Left kidney (tissue), 2 donors: ENCODE results near the gene SIRT6. TPM values are rescaled to one million over a fixed set of nuclear protein-coding genes. Genes with fewer than 3 reads are reported as not detected.
"Not testable (repeated sequence)": the region's sequence is repeated elsewhere in the genome, so short reads cannot be mapped to it uniquely, and the experiment has no call there.

Experiments used
- DNase-seq: peaks from one replicate; pipeline ENCODE4 v3.0.0-alpha.2; 2013
- polyA plus RNA-seq: library from polyadenylated mRNA; unstranded; fragments of 120-200 nt; gene quantifications from one replicate; pipeline ENCODE4 v1.2.1, GENCODE V29; 2013; ENCODE audit not compliant: insufficient read length

SIRT6 gene
- polyA plus RNA-seq, 1 donor, result 16.3 TPM

DNA sequence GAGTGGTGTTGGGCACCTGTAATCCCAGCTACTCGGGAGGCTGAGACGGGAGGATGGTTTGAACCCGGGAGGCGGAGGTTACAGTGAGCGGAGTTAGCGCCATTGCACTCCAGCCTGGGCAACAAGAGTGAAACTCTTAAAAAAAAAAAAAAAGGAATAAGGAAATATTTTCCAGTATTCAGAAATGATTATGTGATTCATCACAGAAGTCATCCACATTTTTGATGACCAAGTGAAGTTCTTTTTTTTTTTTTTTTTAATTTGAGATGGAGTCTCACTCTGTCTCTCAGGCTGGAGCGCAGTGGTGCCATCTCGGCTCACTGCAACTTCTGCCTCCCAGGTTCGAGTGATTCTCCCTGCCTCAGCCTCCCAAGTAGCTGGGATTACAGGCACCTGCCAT lies 47.0 kb downstream of the SIRT6 start:
- not testable (repeated sequence) for DNase-seq

DNA sequence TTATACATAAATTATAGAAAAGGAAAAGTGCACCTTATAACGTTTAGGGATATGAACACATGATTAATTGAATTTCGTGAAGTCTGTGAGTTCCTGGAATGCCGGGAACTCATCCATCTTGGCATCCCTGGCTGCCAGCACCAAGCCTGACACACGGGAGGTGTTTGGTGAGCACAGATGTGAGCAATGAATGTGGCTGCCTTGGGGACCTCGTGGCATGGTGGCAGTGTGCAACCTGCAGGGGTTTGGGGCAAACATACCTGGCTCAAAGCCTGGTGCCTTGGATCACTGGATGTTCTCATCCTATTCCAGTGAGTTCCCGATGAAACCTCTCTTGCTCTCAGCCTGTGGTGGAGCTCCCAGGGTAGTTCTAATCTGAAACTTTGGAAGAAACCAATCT lies 48.0 kb downstream of the SIRT6 start:
- DNase-seq, result no peak

DNA sequence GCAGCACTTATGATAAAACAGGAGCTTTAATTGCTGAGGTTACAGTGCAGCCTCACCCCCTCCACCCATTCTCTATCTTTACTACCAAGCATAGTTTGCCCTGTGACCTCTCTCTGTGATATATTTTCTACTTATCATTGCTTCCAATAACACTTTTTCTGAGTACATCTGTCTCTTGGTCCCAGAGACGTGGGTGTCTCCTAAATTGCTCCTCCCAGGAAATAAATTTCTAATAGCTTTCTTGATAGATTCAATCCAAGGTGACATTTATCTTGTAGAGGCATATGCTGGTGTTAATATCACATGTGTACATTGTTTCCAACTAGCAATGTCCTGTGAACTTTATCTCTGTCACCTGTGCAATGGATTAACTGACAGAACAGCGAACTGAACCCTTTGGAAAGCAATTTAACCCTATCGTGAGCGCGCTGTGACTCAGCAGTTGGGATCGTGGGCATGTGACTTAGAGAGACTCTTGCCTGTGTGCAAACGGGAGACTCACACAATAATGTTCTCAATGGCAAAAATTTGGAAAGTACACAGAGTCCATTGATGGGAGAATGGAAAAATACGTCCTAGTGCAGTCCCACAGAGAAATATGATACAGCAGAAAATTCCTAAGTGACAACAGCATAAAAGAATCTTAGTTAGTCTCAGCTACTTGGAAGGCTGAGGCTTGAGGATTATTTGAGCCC lies 51.5 kb downstream of the SIRT6 start:
- no peak for DNase-seq

GRCh38 chr19:4129050-4129449 lies 53.3 kb downstream of the SIRT6 start:
- DNase-seq, result not testable (repeated sequence)

- not testable (repeated sequence) for DNase-seq
These were observed 55.0 kb downstream of the SIRT6 start for GRCh38 chr19:4127322-4127721.

DNA sequence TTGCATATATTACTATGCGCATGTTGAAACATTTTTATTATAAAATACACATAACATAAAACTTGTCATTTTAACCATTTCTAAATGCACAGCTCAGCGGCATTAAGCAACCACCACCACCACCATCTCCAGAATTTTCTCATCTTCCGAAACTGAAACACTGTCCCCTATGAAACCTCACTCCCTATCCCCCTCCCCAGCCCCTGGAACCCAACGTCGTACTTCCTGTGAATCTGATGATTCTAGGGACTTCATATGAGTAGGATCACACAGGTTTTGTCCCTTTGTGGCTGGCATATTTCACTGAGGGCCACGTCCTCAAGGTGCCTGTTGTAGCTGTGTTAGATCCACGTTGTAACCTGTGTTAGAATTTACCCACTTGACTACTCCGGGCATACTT lies 57.7 kb downstream of the SIRT6 start:
- no peak for DNase-seq

Other genes starting within 250 kb of the SIRT6 start
- gene NMRK2, start 249.5 kb downstream of the SIRT6 start, polyA plus RNA-seq, result not detected
- gene DAPK3, start 211.5 kb downstream of the SIRT6 start, polyA plus RNA-seq, result 34.6 TPM
- gene EEF2, start 197.1 kb downstream of the SIRT6 start, polyA plus RNA-seq, result 1,435 TPM
- gene PIAS4, start 174.8 kb downstream of the SIRT6 start, polyA plus RNA-seq, result 32.6 TPM
- gene ZBTB7A, start 115.7 kb downstream of the SIRT6 start, polyA plus RNA-seq, result 7.9 TPM
- 92.7 TPM for gene MAP2K2, start 58.4 kb downstream of the SIRT6 start, polyA plus RNA-seq
- gene CREB3L3, start 28.9 kb downstream of the SIRT6 start, polyA plus RNA-seq, result 1.00 TPM
- gene ANKRD24, start 126 bp upstream of the SIRT6 start, polyA plus RNA-seq, result 1.4 TPM
- 0.35 TPM for gene EBI3, start 47.0 kb upstream of the SIRT6 start, polyA plus RNA-seq
- 16.6 TPM for gene YJU2, start 64.5 kb upstream of the SIRT6 start, polyA plus RNA-seq
- 2.4 TPM for gene SHD, start 96.7 kb upstream of the SIRT6 start, polyA plus RNA-seq
- 0.42 TPM for gene TMIGD2, start 119.8 kb upstream of the SIRT6 start, polyA plus RNA-seq
- gene FSD1, start 122.0 kb upstream of the SIRT6 start, polyA plus RNA-seq, result 7.2 TPM
- 23.3 TPM for gene STAP2, start 156.3 kb upstream of the SIRT6 start, polyA plus RNA-seq
- gene MPND, start 161.0 kb upstream of the SIRT6 start, polyA plus RNA-seq, result 23.2 TPM
- 54.0 TPM for gene SH3GL1, start 218.0 kb upstream of the SIRT6 start, polyA plus RNA-seq
- 33.5 TPM for gene CHAF1A, start 220.1 kb upstream of the SIRT6 start, polyA plus RNA-seq